NCI-H1930 (cell line): ENCODE measurements around the gene SDC1.

Experiments used
- DNase-seq, 2 experiments: peaks; one replicate each; lab custom pipeline; 2025; lab: John Stamatoyannopoulos, UW

SDC1 gene

DNA sequence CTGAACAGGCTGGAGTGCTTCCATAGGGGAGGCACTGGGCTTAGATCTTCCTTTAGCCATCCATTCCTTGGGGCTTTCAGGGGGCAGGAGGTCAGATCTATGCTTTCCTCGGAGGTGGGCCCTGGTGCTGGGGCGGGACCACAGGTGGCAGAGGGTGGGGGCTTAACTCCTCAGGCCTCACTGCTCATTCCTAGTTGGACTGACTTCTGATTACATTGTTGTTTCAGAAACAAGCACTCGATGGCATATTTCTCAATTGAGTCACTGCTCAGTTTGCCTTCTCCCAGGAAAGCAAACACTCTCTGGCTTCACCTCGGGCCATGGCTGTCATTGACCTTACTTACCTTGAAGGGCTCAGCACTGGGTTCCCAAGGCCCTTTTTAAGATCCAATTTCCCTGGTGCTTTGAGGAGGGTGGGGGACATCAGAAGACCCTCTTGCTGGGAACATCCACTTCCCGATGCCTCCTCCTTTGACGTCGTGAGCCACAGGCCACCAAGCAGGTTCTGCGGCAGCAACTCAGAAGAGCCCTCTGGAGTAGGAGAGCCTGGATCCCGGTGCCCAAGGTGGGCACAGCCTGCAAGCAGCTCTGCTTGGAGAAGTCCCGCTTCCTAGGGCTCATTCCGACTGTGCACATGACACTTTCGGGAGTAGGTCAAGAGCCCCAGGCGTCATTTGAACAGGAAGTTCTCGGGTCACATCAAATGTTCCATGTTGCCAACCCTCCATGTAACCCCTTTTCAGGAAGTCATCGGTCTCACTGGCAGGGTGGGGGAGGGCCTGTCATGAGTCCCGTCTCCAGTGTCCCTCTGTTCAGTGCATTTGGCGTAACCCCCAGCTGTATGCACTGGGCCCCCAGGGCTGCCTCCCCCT lies 40.6 kb downstream of the SDC1 start:
- no peak for DNase-seq

DNA sequence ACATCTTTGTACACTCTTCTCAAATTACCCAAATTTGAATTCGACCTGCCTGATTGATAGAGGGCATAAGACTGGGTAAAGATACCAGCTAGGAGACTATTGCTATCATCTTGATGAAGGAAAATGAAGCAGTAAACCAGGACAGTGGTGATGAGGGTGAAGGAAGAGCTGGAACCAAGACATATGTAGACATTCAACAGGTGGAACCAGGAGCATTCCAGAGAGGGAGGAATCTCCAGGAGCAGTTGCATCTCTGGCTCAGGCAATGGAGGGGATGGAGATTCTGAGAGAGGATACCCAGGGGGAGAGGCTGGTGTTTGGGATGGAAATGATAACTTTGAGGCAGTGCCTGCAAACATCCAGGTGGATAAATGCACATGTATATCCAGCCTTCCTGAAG lies 41.6 kb downstream of the SDC1 start:
- no peak for DNase-seq

DNA sequence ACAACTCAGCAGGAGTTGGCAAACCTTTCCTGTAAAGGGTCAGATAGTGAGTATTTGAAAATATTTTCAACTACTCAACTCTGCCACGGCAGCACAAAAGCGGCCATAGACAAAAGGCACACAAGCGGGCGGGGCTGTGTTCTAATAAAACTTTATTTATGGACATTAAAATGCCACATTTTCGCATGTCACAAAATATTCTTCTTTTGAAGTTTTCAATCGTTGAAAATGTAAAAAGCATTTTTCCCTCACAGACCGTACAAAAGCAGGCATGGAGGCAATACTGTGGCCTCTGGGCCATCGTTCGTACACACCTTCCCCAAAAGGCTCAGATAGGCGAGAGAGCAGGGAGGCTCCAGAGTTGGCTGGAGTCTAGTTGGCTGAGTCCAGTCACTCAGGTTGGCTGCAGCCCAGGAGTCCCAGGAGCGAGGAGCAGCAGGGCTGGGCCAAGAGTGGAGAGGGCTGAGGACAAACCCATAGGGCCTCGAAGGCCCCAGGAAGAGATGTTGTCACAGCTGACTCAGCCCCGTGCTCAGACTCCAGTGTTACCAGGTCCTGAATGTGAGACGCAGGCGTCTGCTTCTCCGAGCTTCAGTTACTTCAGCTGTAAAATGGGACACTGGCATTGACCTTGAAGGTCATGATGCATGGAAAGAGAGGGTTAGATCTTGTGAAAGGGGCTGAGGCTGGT lies 42.5 kb downstream of the SDC1 start:
- no peak for DNase-seq

DNA sequence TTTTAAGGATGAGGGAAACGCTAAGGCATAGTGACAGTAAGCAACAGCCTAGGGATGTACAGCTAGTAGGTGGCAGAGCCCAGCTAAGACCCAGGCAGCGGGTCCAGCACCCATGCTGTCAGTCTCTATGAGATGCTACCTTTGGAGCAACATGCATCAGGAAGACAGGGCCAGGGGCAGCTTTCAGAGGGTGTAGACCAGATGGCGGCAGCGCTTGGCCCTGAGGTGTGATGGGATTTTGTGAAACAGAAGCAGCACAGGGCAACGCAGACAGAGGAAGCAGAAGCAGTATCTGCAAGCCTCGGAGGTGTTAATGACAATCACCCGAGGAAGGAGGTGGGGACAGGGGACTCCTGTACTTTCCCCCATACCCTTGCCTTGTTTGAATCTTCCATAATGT lies 43.2 kb downstream of the SDC1 start:
- DNase-seq = no peak

DNA sequence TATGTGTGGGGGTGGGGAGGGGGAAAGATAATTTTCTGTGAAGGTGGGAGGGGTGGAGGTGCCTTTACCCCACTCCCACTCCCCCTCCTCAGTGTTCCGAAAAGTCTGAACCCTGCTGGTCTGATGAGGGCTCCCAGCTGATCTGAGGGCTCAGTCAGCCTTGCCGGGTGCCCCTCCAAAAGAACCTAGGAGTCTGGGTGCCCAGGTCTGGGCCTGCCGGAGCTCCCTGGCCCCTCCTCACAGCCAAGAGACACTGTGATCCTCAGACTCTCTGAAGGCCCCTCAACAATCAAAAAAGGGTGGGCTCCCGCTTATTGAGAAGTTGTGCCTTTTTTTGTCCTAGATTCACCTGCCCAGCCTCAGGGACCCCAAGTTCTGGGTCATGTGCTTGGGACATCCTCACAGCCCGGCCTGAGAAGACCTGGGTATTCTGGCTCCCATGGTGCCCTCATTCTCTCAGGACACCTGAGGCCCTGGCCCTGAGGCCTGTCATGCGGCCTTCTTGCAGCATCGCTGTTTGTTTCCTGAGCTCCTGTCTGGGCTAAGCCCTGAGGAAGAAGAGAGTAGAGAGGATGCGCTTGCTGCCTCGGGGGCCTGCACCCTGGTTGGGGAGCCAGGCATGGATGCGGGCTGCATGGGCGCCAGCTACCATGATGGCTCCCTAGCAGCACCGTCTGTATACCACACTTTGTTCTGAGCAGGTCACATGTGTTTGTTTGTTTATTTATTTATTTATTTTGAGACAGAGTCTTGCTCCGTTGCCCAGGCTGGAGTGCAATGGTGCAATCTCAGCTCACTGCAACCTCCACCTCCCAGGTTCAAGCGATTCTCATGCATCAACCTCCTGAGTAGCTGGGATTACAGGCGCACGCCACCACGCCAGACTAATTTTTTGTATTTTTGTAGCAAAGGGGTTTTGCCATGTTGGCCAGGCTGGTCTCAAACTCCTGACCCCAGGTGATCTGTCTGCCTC lies 44.0 kb downstream of the SDC1 start:
- no peak for DNase-seq

DNA sequence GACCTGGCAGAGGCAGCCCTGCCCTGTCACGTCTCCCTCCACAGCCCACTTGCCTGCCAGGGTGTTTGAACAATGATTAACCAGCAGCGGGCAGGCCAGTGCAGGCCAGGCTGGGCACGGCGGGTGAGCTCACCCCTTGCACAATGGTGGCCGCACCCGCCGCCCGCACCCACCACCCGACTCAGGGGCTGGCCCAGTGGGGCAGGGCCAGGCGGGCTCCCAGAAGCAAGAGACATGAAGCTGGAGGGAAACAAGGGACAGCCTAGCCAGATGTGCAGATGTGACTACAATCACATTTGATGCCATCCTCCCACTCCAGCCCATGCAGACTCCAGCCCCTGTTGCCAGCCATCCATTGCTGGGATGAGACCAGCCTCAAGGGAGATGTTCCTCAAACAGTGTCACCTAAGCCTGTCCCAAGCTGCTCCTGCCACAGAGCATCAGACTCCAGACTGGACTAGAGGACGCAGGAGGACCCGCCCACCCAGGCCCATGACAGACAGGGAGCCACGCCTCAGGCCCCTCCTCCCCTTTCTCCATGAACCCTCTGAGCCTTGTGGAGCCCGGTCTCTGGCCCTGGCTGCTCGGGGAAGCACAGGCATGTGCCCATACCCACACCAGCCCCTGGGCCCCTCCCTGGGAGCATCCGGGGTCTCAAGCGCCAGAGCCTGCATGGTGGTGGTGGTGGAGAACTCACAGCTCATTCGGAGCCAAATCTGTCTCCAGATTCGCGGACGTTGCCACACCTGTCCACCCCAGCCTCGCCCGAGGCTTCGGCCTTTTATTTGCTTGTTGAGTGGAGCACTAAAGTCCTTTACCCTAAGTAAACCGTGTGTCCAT lies 45.0 kb downstream of the SDC1 start:
- DNase-seq = no peak

DNA sequence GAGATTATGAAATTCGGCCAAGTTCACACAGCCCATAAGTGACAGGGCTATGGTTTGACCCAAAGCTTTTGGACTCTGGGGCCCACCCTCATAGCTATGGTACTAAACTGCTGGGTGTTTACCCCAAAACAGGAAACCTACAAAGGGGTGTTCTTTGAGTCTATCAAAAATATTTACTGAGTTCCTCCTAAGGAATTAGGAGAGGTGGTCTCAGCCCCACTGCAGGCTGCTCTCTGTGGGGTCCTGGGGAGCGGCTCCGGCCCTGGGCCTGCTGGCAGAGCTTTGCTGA lies 45.5 kb downstream of the SDC1 start:
- DNase-seq = no peak

DNA sequence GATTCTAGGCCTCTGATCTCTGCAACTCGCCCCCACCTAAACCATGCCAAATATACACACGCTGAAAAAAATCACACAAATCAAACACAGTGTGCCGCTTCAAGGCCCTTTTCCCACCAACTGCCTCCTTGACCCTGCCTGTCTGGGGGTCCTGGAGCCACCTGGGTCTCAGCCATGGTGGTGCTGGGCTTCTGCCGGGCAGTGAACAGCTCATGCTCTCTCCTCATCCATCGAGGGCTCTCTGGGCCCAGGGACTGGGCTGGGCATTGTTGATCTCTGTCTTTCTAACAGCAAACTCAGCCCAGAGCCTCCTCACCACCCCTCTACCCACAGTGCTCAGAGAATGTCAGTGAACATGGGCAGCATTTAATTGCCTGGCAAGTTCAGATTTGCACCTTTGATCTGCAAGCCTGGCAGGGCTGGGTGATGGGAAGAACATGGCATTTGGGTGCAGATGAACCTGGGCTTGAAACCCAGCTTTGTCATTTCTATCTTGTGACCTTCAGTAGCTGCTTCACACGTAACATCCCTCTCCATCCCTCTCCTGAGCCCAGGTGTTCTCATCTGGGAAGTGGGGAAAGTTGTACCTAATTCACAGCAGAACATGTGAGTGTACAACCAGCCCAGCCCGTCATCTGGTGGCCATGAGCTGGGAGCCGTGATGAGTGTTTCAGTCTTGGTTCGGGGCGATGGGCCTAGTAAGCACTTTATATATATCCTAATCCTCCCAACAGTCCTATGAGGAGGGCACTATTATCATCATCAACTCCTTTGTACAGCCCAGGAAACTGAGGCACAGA lies 46.1 kb downstream of the SDC1 start:
- DNase-seq = no peak

DNA sequence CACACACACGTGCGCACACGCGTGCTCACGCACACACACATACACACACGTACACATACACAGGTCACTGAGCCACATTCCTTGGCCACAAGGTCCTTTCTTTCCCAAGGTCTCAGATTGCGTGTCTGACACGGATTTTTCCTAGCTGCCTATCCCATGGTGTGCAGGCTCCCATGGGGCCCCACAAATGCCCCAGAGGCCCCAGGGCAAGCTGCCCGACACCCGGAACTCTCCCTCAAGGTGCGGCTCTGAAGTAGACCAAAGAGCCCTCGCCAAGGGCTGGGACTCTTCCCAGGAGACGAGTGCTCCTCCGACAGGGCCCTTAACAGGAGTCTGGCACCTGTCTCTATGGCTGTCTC lies 46.7 kb downstream of the SDC1 start:
- DNase-seq = no peak

DNA sequence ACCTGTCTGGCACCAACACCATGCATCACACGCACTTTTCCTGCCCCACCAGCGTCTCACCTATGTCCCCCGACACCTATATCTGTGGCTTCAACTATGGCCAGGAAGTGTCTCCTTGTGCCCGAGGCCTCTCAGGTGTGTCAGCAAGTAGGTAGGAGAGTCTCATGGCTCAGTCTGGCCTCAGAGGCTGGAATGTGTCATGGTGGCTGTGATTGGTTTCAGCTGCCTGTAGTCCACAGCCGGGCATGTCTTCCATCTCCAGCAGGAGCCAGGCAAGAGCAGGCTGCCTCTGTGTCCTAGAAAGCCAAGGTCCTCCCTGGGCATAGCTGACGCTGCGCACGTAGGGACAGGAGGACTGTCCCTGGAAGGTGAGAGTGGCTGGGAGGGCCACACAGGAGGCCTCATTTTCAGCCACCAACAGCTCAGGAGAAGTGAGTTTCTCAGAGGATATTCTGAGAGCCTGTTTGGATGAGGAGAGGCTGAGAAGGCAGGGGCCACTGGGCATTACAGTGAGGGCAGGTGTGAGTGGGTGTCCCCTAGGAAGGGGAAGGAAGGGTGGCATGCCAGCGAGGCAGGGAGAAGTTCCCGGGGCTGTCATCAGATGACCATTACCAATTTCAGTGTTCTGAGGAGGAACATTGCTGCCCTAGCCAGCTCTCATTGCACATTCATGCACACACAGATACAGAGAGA lies 47.2 kb downstream of the SDC1 start:
- no peak for DNase-seq

DNA sequence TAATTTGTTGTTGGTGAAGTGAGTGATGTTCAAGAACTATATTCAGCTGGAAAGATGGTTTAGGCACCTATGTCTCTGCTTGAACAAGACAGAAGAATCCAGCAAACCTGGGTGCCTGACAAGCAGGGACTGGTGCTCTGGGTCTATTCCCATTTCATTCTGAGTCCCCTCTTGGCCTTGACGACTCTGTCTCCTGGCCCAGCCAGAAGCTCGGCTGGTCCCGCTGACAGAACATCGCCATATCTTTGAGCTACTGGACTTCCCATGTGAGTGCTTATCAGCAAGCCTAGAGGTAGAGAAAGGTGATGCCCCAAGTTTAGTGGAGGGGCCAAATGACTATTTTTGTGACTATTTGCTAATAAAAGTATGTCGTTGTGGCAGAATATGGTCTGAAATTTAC lies 48.2 kb downstream of the SDC1 start:
- DNase-seq = no peak

DNA sequence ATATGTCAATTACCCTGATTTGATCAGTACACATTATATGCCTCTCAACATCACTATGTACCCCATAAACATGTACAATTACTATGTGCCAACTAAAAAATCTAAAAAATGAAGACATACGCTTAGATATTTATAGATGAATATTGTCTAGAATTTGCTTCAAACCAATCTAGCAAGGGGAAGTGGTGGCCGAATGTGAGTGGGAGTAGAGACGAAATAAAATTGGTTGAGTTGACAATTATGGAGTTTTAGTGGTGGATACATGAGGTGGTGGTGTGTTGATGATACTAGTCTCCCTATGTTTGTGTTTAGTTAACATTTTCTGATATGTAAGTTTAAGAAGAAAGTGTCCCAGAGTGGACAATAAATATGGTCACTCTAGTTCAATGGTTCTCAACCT lies 49.0 kb downstream of the SDC1 start:
- no peak for DNase-seq

DNA sequence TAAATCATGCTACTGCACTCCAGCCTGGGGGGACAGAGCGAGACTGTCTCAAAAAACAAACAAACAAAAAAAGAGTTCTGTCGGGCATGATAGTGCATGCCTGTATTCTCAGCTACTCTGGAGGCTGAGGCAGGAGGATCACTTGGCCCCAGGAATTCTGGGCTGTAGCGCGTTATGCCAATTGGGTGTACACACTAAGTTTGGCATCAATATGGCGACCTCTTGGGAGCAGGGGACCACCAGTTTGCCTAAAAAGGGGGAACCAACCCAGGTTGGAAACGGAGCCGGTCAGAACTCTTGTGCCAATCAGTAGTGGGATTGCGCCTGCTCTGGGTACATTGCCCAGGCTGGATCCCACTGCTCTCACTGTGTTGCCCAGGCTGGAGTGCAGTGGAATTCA lies 49.7 kb downstream of the SDC1 start:
- no peak for DNase-seq

DNA sequence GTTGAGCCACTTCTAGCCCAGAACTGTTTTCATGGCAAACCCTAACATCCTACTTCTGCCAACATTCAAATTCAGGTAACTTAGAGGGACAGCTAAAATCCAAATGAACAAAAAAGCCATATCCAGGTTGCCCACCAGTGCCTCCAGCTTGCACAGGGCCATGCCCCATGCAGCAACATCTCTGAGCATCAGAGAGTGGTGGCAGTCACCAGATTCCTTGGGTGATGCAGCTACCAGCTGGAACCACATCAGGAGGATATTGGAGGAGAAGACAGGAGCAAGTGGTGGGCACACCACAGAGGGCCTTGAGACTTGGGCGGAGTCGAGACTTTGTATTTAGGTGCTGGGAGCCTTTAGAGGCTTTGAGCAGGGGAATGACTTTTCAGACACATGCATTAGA lies 50.5 kb downstream of the SDC1 start:
- no peak for DNase-seq

DNA sequence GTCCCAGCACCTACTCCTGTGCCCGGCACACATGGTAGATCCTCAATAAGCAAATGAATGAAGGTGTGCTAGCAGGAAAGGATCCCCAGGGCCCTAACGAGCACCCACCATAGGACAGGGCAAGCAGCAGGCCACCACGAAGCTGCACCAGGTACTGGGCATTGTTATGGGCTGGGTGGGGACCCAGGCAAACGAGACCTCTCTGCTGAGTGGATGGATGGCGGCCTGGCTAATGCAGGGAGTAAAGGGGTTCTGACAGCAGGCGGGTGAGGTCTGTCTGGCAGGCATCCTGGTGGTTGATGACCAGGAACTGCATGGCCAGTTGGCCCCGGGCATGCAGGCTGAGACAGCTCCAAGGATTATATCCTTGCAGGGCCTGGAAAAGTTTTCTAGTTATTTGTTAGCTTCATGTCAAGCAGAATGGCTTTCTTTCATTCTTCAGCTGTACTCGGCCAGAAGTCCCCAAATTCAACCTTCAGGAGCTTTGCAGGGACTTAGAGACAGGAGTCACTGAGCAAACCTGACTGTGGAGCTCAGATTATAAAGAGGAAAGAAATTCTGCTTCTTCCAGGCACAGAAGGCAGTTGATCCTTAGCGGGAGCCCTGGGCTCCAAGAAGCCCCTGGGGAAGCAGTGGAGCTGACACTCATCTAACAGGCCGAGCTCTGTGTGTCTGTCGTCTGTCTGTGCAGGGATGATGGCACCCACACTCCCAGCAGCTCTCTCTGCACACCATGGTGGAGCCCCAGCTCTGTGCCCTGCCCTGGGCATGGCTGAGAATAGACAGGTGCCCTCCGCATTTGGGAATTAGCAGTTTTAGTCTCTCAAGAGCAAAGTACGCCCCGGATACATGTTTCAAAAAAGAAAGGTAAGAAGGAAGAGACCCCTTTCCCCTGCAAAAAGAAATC lies 51.2 kb downstream of the SDC1 start:
- DNase-seq = no peak

DNA sequence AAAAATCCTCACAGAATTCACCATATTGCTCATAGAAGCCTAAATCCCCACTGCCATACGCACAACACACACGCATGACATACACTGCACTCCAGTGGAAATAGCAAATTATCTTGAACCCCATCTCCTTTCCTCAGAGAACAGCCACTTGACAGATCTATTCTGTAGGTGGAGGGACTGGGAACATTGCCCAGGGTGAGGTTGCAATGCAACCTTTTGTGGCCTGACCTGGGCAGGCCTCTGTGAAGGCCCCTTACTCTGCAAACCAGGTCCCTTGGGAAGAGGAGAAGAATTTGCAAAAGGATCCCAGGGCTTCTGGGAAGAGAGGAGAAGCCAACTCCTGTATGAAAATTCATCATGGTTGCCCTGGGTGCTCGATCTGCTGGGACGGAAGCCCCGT lies 51.9 kb downstream of the SDC1 start:
- no peak for DNase-seq

DNA sequence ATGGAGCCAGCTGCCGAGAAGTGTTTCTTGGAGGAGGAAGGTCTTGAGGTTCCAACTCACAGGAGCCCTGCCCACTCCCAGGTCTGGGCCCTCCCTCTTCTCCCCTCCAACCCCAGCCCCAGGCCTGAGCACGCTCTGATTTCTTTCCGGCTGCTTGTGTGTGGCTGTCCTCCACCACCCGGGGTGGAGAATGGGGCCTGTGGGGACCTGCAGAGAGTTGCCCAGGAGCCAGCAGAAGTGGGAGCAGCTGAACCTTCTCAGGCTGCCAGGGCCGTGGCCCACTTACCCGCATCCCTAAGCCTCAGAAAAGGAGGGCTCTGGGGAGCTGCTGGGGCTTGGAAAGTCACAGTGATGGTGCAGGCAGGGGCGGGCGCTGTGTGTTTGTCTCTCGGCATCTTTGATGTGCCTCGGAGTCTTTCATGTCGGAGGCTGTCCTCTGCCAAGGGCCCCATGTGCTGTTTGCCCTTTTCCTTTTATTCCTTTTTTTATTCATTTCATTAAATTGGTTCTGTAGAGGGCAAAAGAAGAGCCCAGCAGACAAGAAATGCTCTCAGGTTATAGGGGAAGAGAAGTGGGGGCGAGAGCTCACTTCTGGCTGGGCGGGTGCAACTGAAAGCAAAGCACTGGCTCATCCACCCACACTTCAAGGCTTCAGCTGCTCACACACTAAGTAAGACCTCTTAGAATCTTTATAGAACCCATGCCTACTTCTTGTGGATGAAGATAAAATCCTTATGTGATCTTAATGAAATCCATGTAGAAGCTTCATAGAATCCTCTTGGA lies 52.5 kb downstream of the SDC1 start:
- DNase-seq = no peak

DNA sequence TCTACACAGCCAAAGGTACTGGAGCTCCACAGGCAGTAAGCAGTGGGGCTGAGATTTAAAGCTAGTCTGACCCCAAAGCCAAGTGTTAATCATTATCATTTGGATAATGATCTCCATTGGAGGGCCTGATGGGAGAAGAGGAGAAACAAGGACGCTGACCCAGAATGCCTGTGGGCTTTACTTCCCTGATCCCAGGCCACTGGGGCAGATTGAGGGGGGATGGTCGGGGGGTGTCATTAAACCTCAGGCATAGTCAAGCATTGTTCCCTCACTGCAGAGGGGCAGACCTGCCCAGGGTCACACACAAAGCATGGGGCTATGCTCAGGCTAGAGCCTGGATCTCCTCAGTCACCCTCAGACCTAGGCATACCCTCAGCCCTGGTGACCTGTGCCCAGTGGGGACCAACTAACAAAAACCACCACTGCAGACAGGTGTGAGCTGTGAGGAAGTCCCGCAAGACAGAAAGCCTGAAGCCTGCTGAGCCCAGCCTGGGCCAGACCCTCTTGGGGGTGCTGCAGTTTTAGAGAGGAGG lies 53.4 kb downstream of the SDC1 start:
- no peak for DNase-seq
